ENCODE measurements around the gene TDRD9. TPM values are rescaled to one million over a fixed set of nuclear protein-coding genes. Genes with fewer than 3 reads are reported as not detected.
"Not testable (repeated sequence)": the region's sequence is repeated elsewhere in the genome, so short reads cannot be mapped to it uniquely, and the experiment has no call there.

The TDRD9 gene
- polyA plus RNA-seq, 1 donor from 2014 or later = 15.9 TPM

GRCh38 chr14:103920981-103921854 lies 7.0 kb upstream of the TDRD9 start:
- Histone ChIP-seq H3K36me3 (ENCODE audit: insufficient read depth, low read length) (no peaks in the 10 kb centered on the region), H2AFZ (ENCODE audit: low read depth, low read length) (peak overlapping the region; percentile 74), H3K9me2 (ENCODE audit: insufficient read depth, low read length) (no peaks in the 10 kb centered on the region), H4K20me1 (ENCODE audit: insufficient read depth) (no peaks in the 10 kb centered on the region), H3K27ac (ENCODE audit: low read length) (peak overlapping the region; percentile 67), H3F3A (ENCODE audit: insufficient read depth, low read length, poor library complexity, severe bottlenecking) (no peaks in the 10 kb centered on the region), H3K4me2 (ENCODE audit: low read length) (peak overlapping the region; percentile 76), H3K27me3 (ENCODE audit: insufficient read depth, low read depth, low read length) (no peaks in the 10 kb centered on the region), H3K9ac (ENCODE audit: low read length) (peak overlapping the region; percentile 88), H3K4me3 (ENCODE audit: low read length) (peak overlapping the region; percentile 96), H3K79me2 (replicated peaks; ENCODE audit: insufficient read depth, low read length) (peaks cover 27% of the 10 kb centered on the region), H3K9me3 (ENCODE audit: low read length) (no peaks in the 10 kb centered on the region)
- no peak for TF ChIP-seq EZH2 (IDR thresholded peaks at IDR 0.05; ENCODE audit: borderline replicate concordance, insufficient read depth, low read length, poor library complexity, severe bottlenecking)
- no peak for TF ChIP-seq REST (IDR thresholded peaks at IDR 0.05; ENCODE audit: borderline replicate concordance)
- peak; percentile 63 for TF ChIP-seq SMC3 (conservative IDR thresholded peaks at IDR 0.05; ENCODE audit: poor library complexity)
- peak; percentile 53 for TF ChIP-seq EP300 (conservative IDR thresholded peaks at IDR 0.05; ENCODE audit: poor library complexity, severe bottlenecking)
- peak; percentile 97 for TF ChIP-seq POLR2AphosphoS5 (IDR thresholded peaks at IDR 0.05)
- peak; percentile 83 for TF ChIP-seq MXI1 (conservative IDR thresholded peaks at IDR 0.05; ENCODE audit: poor library complexity, severe bottlenecking)
- TF ChIP-seq, protein P1, sequence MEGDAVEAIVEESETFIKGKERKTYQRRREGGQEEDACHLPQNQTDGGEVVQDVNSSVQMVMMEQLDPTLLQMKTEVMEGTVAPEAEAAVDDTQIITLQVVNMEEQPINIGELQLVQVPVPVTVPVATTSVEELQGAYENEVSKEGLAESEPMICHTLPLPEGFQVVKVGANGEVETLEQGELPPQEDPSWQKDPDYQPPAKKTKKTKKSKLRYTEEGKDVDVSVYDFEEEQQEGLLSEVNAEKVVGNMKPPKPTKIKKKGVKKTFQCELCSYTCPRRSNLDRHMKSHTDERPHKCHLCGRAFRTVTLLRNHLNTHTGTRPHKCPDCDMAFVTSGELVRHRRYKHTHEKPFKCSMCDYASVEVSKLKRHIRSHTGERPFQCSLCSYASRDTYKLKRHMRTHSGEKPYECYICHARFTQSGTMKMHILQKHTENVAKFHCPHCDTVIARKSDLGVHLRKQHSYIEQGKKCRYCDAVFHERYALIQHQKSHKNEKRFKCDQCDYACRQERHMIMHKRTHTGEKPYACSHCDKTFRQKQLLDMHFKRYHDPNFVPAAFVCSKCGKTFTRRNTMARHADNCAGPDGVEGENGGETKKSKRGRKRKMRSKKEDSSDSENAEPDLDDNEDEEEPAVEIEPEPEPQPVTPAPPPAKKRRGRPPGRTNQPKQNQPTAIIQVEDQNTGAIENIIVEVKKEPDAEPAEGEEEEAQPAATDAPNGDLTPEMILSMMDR (IDR thresholded peaks at IDR 0.05; ENCODE audit: poor library complexity, severe bottlenecking) = peak; percentile 99
- peak; percentile 54 for TF ChIP-seq TAF1 (IDR thresholded peaks at IDR 0.05; ENCODE audit: low read depth)
- peak; percentile 66 for TF ChIP-seq RAD21 (conservative IDR thresholded peaks at IDR 0.05)

DNA sequence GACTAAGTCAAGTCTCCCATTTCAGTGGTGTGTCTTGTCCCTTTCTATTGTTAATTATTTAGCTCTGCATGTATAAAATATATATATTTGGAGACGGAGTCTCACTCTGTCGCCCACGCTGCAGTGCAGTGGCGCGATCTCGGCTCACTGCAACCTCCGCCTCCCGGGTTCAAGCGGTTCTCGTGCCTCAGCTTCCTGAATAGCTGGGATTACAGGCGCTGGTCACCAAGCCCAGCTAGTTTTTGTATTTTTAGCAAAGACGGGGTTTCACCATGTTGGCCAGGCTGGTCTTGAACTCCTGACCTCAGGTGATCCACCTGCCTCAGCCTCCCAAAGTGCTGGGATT lies 6.4 kb upstream of the TDRD9 start:
- peaks cover 25% of the 10 kb centered on the region for H3K79me2 ChIP-seq (replicated peaks; ENCODE audit: insufficient read depth, low read length)
- H3K27ac ChIP-seq (ENCODE audit: low read length); H3K9me3 ChIP-seq (ENCODE audit: low read length); H3K4me2 ChIP-seq (ENCODE audit: low read length); H3K9me2 ChIP-seq (ENCODE audit: insufficient read depth, low read length); H3F3A ChIP-seq (ENCODE audit: insufficient read depth, low read length, poor library complexity, severe bottlenecking); H4K20me1 ChIP-seq (ENCODE audit: insufficient read depth); H3K36me3 ChIP-seq (ENCODE audit: insufficient read depth, low read length); H3K27me3 ChIP-seq (ENCODE audit: insufficient read depth, low read depth, low read length): not testable (repeated sequence)
- H2AFZ ChIP-seq (ENCODE audit: low read depth, low read length) = peak overlapping the region; percentile 51
- H3K4me3 ChIP-seq (ENCODE audit: low read length) = peak overlapping the region; percentile 96
- H3K9ac ChIP-seq (ENCODE audit: low read length) = peak overlapping the region; percentile 26

Data from neural cell (in vitro differentiated cells).